Astrocyte of the cerebellum (primary cell): ENCODE measurements around the gene SLC29A1.
"Not testable (repeated sequence)": the region's sequence is repeated elsewhere in the genome, so short reads cannot be mapped to it uniquely, and the experiment has no call there.

ENCODE experiments used
- DNase-seq: peaks from one replicate; pipeline ENCODE4 v3.0.0-alpha.2; 2011; ENCODE audit warnings: low read depth
- H3K4me3 ChIP-seq: 2 replicates; pipeline ENCODE4 v1.5.1; 2011; ENCODE audit warnings: mild to moderate bottlenecking, low read depth, low read length, moderate library complexity
- in situ Hi-C: cut with HindIII; loops from 2 replicates; pipeline ENCODE4 v1.10.0; 2017; ENCODE audit warnings: low sequenced_read_pairs
- TF ChIP-seq, protein P1 (sequence below): IDR thresholded peaks from 2 replicates; pipeline ENCODE4 v1.5.1; 2012; ENCODE audit warnings: low read length, low read depth, moderate library complexity, mild to moderate bottlenecking; ENCODE audit errors: missing control alignments

Gene SLC29A1

DNA sequence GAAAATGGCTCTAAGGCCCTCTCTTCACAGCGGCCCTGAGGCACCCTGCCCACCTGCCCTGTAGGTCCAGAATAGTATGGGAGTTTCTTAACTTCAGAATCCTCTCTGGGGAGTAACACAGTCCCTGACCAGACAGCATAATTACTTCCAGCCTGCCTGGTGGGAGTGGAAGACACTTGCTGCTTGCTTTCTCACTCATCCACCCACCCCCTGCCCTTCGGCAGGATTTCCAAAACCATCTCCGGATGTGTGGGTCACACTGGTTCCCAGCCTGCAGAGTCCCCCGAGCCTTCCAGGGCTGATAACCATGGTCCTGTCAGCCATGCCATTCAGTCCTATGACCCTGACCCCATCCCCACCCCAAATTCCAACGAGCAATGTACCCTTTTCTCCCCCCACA is 5.4 kb downstream of the SLC29A1 start:
- in situ Hi-C loops: no loop called here
- no peak overlapping the region for H3K4me3 ChIP-seq
- TF ChIP-seq, protein P1, sequence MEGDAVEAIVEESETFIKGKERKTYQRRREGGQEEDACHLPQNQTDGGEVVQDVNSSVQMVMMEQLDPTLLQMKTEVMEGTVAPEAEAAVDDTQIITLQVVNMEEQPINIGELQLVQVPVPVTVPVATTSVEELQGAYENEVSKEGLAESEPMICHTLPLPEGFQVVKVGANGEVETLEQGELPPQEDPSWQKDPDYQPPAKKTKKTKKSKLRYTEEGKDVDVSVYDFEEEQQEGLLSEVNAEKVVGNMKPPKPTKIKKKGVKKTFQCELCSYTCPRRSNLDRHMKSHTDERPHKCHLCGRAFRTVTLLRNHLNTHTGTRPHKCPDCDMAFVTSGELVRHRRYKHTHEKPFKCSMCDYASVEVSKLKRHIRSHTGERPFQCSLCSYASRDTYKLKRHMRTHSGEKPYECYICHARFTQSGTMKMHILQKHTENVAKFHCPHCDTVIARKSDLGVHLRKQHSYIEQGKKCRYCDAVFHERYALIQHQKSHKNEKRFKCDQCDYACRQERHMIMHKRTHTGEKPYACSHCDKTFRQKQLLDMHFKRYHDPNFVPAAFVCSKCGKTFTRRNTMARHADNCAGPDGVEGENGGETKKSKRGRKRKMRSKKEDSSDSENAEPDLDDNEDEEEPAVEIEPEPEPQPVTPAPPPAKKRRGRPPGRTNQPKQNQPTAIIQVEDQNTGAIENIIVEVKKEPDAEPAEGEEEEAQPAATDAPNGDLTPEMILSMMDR: no peak
- DNase-seq: no peak

DNA sequence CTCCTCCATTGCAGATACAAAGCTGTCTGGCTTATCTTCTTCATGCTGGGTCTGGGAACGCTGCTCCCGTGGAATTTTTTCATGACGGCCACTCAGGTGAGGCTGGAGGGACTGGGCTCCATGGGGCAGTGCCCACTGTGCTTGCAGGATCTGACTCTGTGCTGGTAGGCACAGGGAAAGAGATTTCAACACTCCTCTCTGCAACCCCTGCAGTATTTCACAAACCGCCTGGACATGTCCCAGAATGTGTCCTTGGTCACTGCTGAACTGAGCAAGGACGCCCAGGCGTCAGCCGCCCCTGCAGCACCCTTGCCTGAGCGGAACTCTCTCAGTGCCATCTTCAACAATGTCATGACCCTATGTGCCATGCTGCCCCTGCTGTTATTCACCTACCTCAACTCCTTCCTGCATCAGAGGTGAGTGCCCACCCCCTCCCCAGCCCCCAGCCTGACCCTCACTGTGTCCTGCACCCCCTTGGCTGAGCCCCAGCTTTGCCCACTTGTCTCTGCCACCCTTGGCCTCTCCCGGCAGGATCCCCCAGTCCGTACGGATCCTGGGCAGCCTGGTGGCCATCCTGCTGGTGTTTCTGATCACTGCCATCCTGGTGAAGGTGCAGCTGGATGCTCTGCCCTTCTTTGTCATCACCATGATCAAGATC is 6.1 kb downstream of the SLC29A1 start:
- in situ Hi-C loops: no loop called here
- H3K4me3 ChIP-seq: no peak overlapping the region
- TF ChIP-seq, protein P1: no peak
- no peak for DNase-seq

DNA sequence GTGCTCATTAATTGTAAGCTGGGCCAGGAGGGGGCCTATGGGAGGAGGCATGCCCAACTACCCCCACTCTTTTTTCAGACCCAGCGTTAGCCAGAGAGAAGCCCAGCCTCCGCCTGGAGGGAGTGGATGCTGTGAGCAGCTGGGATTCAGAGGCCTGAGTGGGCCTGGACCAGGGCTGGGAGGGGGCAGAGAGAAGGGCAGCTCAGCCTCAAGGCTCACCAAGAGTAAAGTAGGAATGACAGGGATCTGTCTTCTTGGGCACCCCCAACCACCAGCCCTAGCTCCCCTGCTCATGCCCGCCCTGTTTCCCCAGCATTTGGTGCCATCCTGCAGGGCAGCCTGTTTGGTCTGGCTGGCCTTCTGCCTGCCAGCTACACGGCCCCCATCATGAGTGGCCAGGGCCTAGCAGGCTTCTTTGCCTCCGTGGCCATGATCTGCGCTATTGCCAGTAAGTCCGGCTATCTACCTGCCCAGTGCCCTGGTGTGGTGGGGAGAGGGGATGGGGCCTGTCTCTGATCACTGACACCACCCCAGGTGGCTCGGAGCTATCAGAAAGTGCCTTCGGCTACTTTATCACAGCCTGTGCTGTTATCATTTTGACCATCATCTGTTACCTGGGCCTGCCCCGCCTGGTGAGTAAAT is 6.8 kb downstream of the SLC29A1 start:
- no peak overlapping the region for H3K4me3 ChIP-seq
- TF ChIP-seq, protein P1: no peak
- no peak for DNase-seq
- in situ Hi-C loops: no loop called here

DNA sequence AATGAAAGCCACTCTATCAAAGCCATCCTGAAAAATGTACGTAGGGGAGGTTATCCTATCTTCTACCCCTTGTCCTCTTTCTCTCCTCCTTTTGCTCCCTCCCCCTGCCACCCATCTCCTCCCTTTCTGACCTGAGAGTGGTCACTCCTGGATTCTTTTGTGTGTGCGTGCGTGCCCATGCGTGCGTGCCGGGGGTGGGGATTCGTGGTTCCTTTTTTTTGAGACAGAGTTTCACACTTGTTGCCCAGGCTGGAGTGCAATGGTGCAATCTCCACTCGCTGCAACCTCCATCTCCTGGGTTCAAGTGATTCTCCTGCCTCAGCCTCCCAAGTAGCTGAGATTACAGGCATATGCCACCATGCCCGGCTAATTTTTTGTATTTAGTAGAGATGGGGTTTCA is 8.0 kb downstream of the SLC29A1 start:
- DNase-seq, in situ Hi-C loops, H3K4me3 ChIP-seq: not testable (repeated sequence)

DNA sequence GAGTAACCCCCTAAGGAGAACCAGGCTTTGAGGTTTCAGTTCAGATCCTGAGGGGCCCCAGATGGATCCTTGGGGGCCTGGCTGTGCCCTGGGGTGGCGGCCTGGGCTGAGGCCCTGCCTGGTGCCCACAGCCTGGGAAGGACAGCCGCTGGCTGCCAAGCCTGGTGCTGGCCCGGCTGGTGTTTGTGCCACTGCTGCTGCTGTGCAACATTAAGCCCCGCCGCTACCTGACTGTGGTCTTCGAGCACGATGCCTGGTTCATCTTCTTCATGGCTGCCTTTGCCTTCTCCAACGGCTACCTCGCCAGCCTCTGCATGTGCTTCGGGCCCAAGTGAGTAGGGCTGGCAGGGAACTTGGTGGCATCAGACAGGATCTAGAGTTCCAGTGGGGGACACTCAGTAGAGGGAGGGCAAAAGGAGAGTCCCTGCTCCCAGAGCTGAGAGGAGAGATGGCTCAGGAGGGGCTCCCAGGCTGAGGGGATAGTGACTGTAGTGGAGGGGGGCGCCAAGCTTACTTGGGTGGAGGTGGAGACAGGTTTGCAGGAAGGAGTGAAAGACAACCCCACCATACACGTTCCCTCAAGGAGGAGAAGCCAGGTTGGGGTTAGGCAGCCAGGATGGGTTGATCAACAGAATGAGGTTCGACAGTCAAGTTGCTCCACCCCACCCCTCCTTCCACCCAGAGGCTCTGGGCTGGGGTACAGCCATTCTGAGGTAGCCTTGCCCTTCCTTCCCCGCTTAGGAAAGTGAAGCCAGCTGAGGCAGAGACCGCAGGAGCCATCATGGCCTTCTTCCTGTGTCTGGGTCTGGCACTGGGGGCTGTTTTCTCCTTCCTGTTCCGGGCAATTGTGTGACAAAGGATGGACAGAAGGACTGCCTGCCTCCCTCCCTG is 9.5 kb downstream of the SLC29A1 start:
- in situ Hi-C loops: no loop called here
- no peak for DNase-seq
- H3K4me3 ChIP-seq: no peak overlapping the region
- TF ChIP-seq, protein P1: no peak

DNA sequence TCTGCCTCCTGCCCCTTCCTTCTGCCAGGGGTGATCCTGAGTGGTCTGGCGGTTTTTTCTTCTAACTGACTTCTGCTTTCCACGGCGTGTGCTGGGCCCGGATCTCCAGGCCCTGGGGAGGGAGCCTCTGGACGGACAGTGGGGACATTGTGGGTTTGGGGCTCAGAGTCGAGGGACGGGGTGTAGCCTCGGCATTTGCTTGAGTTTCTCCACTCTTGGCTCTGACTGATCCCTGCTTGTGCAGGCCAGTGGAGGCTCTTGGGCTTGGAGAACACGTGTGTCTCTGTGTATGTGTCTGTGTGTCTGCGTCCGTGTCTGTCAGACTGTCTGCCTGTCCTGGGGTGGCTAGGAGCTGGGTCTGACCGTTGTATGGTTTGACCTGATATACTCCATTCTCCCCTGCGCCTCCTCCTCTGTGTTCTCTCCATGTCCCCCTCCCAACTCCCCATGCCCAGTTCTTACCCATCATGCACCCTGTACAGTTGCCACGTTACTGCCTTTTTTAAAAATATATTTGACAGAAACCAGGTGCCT is 10.2 kb downstream of the SLC29A1 start:
- in situ Hi-C loops: no loop called here
- TF ChIP-seq, protein P1: no peak
- no peak overlapping the region for H3K4me3 ChIP-seq
- DNase-seq: no peak
